Measurements from ENCODE around the gene VCL. TPM values are rescaled to one million over a fixed set of nuclear protein-coding genes. Genes with fewer than 3 reads are reported as not detected.

The VCL gene
- total and polyA plus RNA-seq, 2 of the 8 experiments (the other 6 are each of a cell fraction or from before 2014, with no cell fraction given): 119 to 377 TPM

- Histone ChIP-seq H4K91ac (replicated peaks; ENCODE audit: insufficient read length, low read length) (no peak overlapping the region), H2AFZ (ENCODE audit: low read length) (no peak overlapping the region), H2BK20ac (ENCODE audit: low read length) (no peak overlapping the region), H3K4me2 (ENCODE audit: insufficient read depth in 1 of 2, low read depth in 2 of 2, low read length in 2 of 2) (no peak overlapping the region), H3K9ac (replicated peaks in 1 of 4; ENCODE audit: extremely low read depth in 1 of 4, low read depth in 3 of 4, low read length in 3 of 4) (no peak overlapping the region), H3K27me3 (replicated peaks in 1 of 4; ENCODE audit: control insufficient read depth in 3 of 4, extremely low read depth in 1 of 4, insufficient read depth in 3 of 4, low read length in 3 of 4) (no peaks in the 10 kb centered on the region), H3K4me1 (replicated peaks in 1 of 4; ENCODE audit: control insufficient read depth in 3 of 4, insufficient read depth in 4 of 4, low read length in 3 of 4) (peaks cover 0 to 6% (median 3%) of the 10 kb centered on the region in 4 experiments; a peak in 3 of 7 replicates), H3K4ac (replicated peaks; ENCODE audit: insufficient read length, low read depth, low read length) (no peak overlapping the region), H2BK15ac (ENCODE audit: low read length) (no peak overlapping the region), H3K27ac (ENCODE audit: low read depth, low read length) (no peak overlapping the region), H3K23me2 (ENCODE audit: low read depth, low read length) (no peaks in the 10 kb centered on the region), H2BK5ac (ENCODE audit: low read depth, low read length) (no peak overlapping the region), H4K8ac (ENCODE audit: extremely low read depth, insufficient read depth, low read length) (no peak overlapping the region), H3K18ac (ENCODE audit: extremely low read depth, low read length) (no peak overlapping the region), H3K9me3 (ENCODE audit: insufficient read depth in 2 of 2, low read depth in 1 of 2, low read length in 1 of 2) (no peaks in the 10 kb centered on the region), H3K79me2 (ENCODE audit: control insufficient read depth in 1 of 2, insufficient read depth in 2 of 2, low read length in 2 of 2) (peaks cover 3 to 98% of the 10 kb centered on the region in 2 experiments; a peak in 3 of 4 replicates), H3K79me1 (ENCODE audit: low read depth, low read length) (peaks cover 7% of the 10 kb centered on the region; the same call in 1 of the 2 replicates), H2BK120ac (replicated peaks; ENCODE audit: low read depth, low read length) (no peak overlapping the region), H3K4me3 (ENCODE audit: extremely low read depth in 1 of 4, insufficient read depth in 2 of 4, low read depth in 3 of 4, low read length in 4 of 4) (no peak overlapping the region), H3K14ac (ENCODE audit: insufficient read length) (no peak overlapping the region), H3K56ac (replicated peaks; ENCODE audit: insufficient read length, low read depth, low read length) (no peak overlapping the region), H3K23ac (ENCODE audit: insufficient read length) (no peak overlapping the region), H4K20me1 (replicated peaks in 1 of 2; ENCODE audit: control insufficient read depth in 1 of 2, insufficient read depth in 2 of 2, low read length in 2 of 2) (peaks cover 2 to 10% of the 10 kb centered on the region in 2 experiments), H2AK5ac (ENCODE audit: low read depth, low read length) (no peak overlapping the region), H2BK12ac (ENCODE audit: low read depth, low read length) (no peak overlapping the region), H3K36me3 (ENCODE audit: control insufficient read depth in 2 of 4, insufficient read depth in 4 of 4, low read length in 3 of 4) (peaks cover 0 to 11% (median 4%) of the 10 kb centered on the region in 4 experiments; a peak in 2 of 8 replicates), H4K5ac (ENCODE audit: insufficient read length, low read depth, low read length) (no peak overlapping the region)
- CTCF ChIA-PET (ENCODE audit: partially characterized antibody): interaction anchor here (1.2 to 2.3 kb wide), 3 partner anchors 11 to 164 kb away, joined by 3 to 10 read pairs (median 5); no protein-coding TSS in a partner anchor
- no peak for DNase-seq (ENCODE audit: low read depth in 1 of 2, low spot score in 2 of 2)
- POLR2A ChIA-PET (ENCODE audit: partially characterized antibody): interaction anchor here (1.9 kb wide), 1 partner anchor 53 kb away, joined by 5 read pairs; the partner anchor contains the start of gene VCL
- FAIRE-seq: no peak
- no CpG with 5 or more reads among the region's 1 CpG for WGBS, 2 experiments (ENCODE audit: extremely low coverage in 1 of 2, insufficient coverage in 1 of 2, insufficient read length in 1 of 2, insufficient replicate concordance in 2 of 2, low coverage in 1 of 2, low lambda C conversion rate in 2 of 2, missing lambda C conversion rate in 1 of 2)
- TF ChIP-seq GTF2F1 (IDR thresholded peaks at IDR 0.05; ENCODE audit: borderline replicate concordance, low read depth, low read length) (no peak), MAX (IDR thresholded peaks at IDR 0.05) (no peak), POU5F1 (IDR thresholded peaks at IDR 0.05; ENCODE audit: low read depth, low read length) (no peak), SP4 (IDR thresholded peaks at IDR 0.05; ENCODE audit: low read length) (no peak), FOSL1 (IDR thresholded peaks at IDR 0.05; ENCODE audit: insufficient read depth, low read depth, low read length) (no peak), SUZ12 (IDR thresholded peaks at IDR 0.05; ENCODE audit: low read length) (no peak), E2F6 (IDR thresholded peaks at IDR 0.05) (no peak), HDAC6 (IDR thresholded peaks at IDR 0.05; ENCODE audit: low read depth, low read length) (no peak), TCF12 (IDR thresholded peaks at IDR 0.05; ENCODE audit: low read depth, low read length) (no peak)
These were observed 52.7 kb downstream of the VCL start for GRCh38 chr10:74050653-74051052.

Measured in H1 (cell line).